HG03060 (cell line): Measurements from ENCODE around the gene MS4A4E.
"Not testable (repeated sequence)": the region's sequence is repeated elsewhere in the genome, so short reads cannot be mapped to it uniquely, and the experiment has no call there.

Experiments used
- ATAC-seq: cut with Tn5 transposase; IDR thresholded peaks from one replicate; pipeline ENCODE4 v1.9.1; 2021; ENCODE audit warnings: low read depth, moderate number of reproducible peaks; ENCODE audit not compliant: unreplicated experiment

MS4A4E gene

DNA sequence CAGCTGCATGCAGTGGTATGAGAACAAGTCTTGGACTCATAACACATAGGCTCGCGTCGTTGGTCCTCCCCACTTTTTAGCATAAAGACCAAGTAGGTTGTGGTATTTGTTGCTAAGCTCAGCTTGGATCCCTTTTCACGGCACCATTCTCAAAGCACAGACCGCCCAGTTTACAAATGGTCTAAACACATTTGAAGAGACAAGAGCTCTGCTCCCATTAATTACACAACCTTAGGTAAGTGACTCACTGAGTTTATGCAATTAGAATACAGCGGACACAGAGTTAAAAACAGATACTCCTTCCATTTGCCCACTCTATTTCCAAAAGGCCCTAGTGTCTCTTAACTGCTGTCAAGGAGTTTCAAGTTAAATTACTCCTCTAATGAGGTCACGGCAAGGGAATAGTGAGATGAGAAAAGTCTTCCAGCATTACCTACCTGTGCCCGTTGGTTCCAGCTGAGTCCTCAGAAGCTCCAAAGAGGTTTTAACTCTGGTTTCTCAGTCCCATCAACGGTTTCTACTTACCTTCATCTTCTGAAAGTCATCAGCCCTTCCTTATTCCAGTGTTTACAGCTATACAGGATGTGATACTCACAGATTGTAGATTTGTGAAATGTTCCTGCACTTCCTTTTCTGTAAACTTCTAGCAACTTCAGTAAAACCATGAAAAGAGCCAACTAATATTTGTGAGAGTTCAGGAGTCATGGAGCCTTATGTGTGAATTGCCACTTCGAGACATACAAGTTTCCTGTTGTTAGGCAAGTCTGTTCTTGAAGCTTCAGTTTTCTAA lies 60.2 kb downstream of the MS4A4E start, which contains the start of gene MS4A6A:
Gene MS4A6A (minus strand): TSS at position 543 of the 790 bp plus-strand sequence. CDS start 1,356 bp downstream, outside the sequence.
- ATAC-seq = no peak

DNA sequence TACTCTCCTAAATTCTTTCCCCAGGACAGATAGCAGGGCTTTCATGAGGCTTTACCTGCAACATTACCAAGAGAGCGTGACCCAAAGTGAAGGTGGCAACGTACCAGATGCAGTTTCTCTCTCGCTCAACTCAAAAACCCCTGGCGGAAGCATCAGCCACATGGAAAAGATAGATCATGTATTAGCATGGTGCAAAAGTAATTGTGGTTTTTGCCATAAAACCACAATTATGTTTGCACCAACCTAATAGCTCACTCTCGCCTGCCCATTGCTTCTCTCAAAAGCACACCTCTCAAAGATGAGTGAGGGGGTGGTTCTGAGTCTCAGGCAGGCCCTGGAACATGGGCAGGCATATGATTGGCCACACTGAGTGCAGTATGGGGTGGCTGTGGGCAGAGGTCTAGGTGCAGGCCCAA lies 67.1 kb downstream of the MS4A4E start:
- ATAC-seq = peak; percentile 59

DNA sequence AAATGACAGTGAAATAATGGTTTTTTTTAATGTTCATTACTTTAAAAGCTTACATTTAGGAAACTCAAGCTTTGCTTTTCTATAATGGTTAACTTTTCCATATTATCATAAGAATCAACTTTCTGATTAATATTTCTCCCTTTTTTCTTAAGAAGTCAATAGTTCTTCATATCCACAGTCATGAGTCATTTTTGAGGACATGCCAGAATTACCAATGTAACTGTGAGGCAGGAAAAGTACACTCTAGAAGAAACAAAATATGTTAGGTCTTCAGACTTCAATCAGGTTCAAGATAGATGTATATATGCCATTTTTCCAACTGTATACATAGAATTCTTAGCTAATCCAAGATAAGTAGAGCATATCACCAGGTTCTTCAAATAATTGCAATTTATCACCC lies 70.9 kb downstream of the MS4A4E start:
- no peak for ATAC-seq

DNA sequence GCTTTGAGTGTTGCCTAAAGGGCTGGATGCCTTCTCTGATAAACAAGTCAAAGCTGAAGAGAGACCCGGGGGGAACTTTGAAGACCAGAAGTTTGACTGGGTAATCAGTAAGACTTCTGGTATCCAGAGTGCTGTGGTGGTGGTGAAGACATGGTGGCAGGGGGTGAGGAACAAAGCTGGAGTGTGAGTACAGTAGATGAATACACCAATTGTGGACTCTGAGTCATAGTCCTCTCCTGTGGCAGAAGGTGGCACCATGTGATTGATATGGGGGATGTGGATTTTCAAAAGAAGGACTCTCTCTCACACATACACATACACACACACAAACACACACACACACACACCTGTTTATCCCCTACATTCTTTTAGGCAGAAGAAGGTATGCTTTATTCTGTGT lies 72.4 kb downstream of the MS4A4E start:
- ATAC-seq = no peak

DNA sequence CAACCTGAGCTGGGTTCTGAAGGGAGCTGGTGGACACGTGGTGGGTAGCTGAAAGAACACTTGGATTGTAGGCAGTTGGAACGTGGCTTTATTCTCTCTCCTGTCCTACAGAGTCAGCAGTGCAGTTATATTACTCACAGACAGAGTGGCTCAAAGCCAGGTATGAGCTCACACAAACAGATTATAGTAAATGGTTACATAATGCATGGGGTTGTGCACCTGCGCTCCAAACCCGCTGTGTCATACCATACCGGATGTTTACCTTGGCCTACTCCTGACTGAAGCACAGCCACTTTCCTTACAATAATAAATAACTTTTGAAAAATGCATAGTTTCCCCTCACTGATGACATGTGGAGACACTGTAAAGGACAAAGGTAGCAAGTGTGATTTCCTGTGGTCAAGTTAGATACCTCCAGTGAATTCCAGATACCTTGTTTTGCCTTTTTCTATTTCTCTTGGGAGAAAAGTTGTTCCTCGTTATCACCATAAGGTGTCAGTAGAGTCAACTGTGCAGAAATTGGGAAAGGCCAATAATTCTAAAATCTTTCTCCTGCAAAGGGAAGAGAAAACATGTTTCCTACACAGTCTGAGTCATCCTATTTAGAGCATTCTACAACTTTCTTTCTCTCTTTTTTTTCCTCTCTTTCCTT lies 73.5 kb downstream of the MS4A4E start:
- no peak for ATAC-seq

DNA sequence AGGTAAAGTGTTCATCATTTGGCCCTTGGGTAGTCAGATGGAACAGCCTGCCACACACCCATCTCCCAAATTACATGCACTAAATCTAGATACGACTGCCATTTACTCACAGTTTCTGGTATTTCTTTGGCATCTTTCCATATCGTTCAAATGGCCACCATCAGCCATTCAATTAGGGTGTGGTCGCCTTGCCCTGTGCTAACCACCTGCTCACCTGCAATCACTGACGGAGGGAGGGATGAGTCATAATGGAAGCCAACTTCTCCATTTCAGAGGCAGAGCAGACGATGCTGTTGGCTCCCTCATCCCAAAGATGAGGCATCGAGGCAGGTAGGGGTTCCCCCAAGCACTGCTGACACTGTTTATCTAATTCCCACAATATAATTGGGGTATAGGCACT lies 74.6 kb downstream of the MS4A4E start:
- ATAC-seq = no peak

DNA sequence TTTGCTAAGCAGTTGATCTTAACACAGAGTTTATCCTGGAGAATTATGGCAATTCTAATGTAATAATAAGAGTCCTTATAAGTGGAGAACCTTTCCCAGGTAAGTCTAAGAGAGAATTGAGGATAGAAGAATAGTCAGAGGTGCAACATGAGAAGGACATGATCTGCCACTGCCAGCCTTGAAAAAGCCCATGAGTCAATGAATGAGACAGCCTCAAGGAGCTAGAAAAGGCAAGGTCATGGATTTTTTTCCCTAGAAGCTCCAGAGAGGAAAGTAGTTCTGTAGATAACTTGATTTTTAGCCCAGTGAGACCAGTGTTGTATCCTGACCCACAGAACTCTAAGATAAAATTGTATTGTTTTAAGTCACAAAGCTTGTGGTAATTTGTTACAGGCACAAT lies 77.0 kb downstream of the MS4A4E start:
- no peak for ATAC-seq

DNA sequence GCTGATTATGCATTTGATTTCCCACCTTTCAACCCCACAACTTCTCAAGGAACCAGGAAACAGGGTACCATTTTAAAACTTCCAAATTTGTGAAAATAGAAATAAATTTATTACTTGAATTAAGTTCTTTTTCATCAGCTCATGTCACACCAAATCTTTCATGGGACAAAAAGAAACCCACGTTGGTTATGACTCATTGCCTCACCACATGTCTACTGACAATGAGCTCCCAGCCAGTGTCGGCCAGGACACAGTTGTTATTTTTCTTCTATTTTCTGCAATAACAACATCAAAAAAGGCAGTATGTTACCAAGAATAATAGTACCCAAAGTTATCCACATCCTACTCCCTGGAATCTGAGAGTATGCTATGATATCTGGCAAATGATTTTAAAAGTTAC lies 77.4 kb downstream of the MS4A4E start:
- no peak for ATAC-seq

DNA sequence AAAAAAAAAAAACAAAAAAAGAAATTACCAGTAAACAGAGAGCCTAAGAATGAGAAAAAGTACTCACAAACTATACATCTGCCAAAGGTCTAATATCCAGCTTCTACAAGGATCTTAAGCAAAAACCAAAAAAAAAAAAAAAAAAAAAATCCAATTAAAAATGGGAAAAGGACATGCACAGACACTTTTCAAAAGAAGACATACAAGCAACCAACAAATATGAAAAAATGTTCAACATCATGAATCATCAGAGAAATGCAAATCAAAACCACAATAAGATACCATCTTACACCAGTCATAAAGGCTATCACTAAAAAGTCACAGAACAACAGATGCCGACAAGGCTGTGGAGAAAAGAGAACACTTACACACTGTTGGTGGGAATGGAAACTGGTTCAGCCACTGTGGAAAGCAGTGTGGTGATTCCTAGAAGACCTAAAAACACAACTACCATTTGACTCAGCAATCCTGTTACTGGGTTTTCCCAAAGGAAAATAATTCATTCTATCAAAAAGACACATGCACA lies 78.3 kb downstream of the MS4A4E start:
- ATAC-seq = no peak

DNA sequence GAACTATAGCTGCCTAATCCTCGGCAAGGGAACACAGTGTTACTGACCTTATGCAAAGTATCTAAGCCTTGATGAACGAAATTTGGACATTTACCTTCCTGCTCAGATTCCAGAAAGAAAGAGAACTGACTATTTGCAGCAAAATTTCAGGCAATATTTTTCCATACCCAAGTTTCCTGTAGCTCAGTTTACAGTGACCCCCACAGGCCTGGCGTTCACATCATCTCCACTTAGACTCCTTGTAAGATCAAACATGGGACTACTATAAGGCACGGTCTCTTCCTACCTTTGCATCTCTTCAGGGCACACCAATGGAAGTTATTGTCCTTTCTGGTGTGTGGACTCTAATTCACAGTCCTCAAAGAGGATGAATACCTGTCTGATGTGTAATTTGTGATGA lies 81.2 kb downstream of the MS4A4E start:
- ATAC-seq = no peak

DNA sequence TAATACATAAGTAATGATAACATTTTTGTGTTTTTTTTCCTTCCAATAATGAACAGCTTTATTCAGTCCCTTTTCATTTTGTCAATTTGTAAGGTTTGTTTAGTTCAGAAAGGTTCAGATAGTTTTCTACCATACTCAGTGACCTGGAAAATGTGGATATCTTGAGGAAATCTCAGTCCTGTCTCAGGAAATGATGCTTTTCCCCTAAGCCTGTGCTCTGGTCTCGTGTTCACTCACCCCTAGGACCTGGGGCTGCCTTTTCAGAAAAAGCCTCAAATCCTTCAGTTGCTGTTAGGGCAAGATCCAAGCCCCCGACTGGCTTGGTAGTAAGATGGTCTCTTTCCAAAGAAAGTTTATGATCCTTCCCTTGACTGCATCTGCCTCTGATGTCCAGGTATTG lies 81.8 kb downstream of the MS4A4E start:
- no peak for ATAC-seq

DNA sequence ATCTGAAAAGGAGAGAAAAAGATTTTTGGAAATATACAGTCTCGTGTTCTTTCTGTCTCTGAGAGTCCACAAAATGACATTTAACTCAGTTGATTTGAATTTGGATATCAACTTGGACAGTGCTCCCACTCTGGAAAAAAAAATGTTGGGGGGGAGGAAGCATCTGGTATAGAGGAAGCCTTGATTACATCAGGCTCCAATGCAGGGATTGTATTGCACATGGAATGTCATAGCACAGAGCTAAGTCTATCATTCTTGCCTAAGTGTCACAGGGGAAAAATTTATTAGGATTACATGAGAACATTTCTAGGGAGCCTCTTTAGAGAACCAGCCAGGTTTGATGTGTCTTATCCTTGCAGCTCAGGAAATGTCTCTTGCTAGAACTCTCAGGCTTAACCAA lies 83.1 kb downstream of the MS4A4E start:
- ATAC-seq = no peak

DNA sequence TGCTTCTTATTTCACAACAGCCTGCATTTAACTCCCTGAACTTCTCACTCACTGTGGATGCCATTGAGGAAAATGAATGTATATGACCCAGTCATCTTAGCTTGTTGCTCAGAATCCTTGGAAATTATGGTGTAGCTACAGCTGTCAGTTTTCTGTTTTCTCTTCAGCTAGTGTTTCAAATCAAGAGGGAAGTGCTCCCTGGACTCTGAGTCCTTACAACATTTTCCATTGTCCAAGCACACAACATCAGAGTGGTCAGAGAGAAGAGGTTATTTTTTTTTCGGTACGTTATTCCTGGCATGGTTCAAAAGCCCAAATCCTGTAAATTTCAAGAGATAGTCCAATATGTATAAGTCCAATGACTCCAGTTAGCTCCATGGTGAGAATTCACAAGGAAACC lies 83.7 kb downstream of the MS4A4E start:
- ATAC-seq = no peak

DNA sequence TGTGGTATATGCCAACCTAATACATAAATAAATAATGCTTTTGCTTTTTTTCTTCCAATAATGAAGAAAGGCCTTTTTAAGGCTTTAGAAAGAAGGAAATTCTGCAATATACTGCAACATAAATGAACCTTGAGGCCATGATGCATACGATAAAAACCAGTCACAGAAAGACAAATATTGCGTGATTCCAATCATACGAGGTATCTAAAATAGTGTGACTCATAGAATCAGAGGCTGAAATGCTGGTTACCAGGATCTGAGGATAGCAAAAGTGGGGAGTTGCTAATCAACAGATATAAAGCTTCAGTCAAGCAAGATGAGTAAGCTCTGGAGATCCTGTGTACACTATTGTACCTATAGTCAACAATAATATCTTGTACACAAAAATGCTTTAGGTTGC lies 84.3 kb downstream of the MS4A4E start:
- ATAC-seq = no peak

DNA sequence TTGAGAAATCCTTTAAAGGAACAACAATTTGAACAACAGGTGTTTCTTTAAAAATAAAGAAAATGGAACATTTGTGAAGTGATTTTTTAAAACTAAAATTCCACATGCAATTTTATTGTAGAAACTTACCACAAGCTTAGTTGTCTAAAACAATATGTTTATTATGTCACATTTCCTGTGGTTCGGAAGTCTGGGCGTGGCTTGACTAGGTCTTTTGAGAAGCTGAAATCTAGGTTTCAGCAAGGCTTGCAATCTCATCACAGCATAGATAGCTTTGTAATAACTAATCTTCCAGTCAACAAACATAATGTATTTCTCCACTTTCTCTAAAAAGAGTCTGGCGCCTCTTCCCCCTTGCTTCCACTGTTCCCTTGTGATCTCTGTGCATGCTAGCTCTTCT lies 87.0 kb downstream of the MS4A4E start:
- no peak for ATAC-seq

DNA sequence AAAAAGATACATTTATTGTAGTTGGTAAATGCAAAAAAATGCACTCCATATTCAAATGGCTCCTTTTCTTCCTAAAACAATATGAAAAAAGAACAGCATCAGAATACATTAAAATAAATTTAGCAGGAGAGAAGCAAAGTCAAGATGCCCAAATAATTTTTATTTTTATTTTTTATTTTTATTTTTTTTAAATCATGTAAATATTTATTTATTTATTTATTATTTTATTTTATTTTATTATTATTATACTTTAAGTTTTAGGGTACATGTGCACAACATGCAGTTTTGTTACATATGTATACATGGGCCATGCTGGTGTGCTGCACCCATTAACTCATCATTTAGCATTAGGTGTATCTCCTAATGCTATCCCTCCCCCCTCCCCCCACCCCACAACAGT lies 90.2 kb downstream of the MS4A4E start:
- not testable (repeated sequence) for ATAC-seq

DNA sequence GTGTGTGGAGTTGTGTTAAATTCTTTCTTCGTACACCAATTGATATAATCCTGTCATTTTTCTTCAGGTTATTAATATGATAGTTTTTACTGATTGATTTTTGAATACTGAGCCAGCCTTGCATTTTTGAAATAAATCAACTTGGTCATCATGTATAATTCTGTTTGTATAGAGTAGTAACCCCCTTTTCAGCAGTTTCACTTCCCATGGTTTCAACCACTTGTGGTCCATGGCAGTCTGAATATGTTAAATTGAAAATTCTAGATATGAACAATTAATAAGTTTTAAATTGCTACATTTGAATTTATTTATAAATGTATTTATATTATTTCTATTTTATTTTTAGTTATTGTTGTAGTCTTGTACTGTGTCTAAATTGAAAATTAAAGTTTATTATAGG lies 92.7 kb downstream of the MS4A4E start:
- no peak for ATAC-seq
